GM18511 (cell line): ENCODE results near the gene MTURN.
"Not testable (repeated sequence)": the region's sequence is repeated elsewhere in the genome, so short reads cannot be mapped to it uniquely, and the experiment has no call there.

Experiments used
- ATAC-seq: cut with Tn5 transposase; IDR thresholded peaks from one replicate; pipeline ENCODE4 v1.9.1; 2021; ENCODE audit warnings: mild to moderate bottlenecking, moderate library complexity; ENCODE audit not compliant: unreplicated experiment

MTURN gene

DNA sequence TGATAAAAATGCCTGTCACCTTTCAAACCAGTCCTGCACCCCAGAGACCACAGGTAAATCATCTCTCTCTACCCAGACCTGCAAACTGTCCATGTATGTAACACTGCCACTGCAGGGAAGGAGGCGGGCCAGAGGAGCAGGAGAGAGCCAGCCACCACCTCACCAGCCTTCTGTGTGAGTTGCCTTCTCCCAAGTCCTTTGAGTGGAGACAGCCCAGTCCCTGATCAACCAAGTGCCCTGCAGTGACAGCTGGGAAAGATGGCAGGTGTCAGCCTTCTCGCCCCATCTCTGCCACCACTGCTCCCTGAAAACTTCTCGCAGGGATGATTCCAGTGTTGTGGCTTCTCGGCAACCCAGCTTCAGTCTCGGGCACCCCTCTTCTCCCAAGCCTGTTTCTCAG, 42.4 kb downstream of the MTURN start:
- no peak for ATAC-seq

DNA sequence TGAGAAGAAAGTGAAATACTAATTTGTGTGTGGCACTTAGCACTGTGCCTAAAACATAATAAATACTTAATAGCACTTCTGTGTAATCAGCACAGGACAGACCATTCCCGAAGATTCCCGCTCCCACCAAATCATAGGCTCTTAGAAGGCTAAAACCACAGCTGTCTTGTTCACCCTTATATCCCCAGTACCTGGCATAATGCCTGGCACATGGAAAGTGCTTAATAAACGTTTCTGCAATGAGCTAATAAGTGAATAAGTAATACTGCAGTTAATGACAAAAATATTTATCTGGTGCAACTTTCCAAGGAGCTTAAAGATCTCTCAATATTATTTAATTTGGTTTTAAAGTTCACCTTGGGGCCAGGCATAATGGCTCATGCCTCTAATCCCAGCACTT, 43.2 kb downstream of the MTURN start:
- ATAC-seq, result no peak

DNA sequence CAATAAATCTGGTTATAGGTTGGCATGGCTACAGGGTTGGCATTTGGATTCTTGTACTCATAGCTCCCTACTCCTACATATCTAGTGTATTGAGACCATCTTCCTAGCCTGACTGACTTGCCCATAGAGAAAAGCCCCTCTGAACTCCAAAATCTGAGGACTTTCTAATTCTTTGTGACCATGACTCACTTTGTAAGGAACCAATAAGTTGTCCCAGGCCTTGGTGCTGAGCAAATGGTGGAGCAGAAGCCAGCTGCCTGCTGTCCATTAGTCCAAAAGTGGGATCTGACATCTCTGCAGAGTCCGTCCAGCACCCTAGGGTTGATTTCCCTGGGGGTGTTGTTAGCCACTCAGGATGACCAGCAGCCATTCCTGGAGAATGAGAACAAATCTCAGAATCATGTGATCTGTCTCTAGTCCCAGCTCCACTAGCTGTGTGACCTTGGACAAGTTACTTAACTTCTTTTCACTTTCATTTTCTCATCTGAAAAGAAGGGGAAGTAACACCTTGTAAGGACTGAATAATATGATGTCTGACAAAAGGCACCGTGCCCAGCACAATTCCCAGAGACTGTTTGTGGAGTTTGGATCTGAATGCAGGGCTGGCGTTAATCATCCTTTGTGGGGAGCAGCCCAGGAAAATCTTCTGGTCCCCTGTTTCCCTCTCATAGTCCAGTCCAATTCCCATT, 44.1 kb downstream of the MTURN start:
- ATAC-seq, result peak; percentile 87

DNA sequence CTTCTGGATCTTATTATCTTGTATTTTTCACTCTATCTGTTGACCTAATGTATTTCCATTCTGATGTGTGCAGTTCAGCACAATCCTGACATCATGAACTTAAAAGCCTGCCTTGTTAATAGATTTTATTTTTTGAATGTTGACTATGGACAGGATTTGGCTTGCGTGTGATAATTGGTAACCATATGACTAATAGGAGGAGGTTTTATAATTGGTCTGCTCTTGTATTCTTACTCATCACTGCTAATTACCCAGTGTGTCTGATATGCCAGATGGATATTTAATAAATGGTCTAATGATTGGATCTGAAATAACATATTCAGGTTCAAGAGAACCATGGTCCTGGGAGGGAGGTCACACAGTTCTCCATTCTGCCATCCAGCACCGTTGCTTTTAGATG, 45.9 kb downstream of the MTURN start:
- ATAC-seq, result no peak

DNA sequence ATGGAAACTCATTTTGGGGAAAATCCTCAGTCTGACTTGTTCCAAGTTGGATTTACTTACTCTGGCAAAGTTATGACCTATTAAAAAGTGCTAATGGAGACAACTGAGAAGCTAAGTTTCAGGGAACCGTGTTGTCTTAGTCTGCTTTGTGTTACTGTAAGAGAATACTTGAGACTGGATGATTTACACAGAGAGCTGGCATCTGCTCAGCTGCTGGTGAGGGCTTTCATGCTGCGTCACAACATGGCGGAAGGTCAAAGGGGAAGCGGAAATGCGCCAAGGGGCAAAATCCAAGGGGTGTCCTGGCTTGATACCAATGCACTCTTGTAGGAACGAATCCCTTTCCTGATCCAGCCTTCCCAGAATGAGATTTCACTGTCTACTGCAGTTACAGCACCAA, 46.4 kb downstream of the MTURN start:
- ATAC-seq, result no peak

DNA sequence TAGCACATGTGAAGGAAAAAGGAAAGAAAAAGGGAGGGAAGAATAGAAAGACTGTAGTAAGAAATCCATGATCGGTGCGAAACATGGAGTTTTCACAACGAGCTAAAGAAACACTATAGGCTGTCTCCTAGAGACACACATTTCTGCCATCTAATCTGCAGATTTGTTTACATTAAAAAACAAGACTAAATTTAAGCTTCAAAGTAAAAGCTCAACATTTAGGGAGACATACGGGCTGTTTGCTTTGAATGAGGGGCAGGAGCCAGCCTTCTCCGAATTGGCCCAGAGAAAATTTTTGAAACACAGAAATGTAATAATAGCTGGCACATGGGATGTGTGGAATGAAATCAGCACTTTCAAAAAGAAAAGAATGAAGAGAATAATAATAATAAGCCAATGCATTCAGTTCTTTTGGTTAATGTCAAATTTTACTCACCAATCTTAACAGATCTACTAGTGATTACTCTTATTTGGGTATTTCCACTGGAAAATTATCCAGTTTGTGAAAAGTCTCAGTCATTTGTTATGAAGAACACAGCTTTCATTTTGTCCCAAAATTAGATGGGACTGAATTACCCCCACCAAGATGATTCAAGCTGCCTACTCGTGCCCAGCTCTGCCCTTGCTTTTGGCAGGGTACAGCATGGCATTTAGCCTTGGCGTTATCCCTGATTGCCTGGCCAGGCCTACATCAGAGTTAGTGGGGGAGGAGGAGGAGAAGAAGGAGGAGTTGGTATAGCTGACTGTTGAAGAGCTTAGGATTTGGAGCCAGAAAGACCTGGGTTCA, 47.1 kb downstream of the MTURN start:
- no peak for ATAC-seq

DNA sequence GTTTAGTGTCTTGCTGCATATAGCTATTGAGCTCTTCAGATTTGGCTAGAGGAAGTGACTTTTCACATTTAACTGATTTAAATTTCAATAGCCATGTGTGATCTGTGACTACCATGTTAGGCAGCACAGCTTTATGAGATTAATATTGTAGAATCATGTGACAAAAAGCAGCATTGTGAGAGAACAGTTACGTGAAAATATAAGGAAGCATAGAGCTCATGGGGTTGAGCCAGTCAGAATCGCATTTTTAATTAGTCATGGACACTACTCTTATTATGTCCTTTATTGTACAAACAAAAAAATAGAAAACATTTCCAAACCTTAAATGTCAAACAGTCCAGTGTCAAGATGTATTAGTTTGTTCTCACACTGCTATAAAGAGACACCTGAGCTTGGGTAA, 48.0 kb downstream of the MTURN start:
- no peak for ATAC-seq

DNA sequence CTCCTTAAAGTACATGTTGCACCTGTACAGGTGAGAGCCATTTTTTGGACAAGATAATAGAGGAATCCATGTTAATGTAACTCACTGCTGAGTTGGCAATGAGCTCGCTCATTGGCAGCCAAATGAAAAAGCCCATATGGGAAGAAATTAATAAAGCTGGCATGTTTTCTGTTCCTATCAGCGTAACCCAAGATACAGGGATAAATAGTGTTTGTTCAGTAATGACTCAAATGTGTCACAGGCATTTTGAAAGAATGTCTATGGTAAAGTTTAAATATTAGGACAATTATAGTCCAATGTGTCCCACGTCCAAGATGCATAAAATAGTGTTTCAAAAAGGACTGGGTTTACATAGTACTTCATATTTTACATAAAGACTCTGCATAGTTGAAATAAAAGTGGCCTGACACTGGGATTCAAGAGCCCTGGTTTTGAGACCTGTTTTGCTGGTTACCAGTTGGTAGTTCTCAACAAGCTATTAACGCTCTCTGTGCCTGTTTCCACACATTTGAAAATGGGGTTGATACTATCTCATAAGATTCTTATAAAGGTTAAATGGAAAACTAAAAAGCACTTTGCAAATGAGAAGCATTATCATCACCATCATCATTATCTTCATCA, 49.1 kb downstream of the MTURN start:
- no peak for ATAC-seq

DNA sequence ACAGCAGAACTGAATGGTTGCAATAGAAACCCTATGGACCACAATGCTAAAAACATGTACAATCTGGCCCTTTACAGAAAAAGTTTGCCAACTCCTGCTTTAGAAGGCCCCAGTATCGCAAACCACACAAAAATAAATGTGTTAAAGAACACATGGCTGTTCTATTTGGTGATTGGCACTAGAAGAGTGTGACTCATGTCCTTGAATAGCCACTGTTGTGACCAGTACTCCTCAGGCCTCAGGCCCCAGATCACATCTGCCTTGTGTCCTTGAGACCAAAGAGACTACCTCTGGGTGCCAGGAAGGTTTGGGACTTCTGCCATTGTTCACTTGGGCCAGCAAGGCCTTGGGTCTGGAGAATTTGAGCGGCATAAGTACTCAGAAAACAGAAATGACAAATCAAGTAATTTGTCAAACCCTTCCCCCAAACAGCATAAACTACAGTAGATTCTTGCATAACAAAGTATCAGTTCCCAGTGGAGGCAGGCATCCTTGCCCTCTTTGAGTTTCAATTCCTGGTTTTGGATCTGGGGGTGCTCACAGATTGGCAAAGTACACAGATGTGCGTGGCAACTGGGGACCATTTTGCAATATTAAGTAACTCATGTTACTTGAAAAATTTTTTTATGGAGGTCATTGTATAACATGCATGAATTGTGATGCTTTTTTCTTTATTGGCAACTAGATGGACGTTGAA, 50.2 kb downstream of the MTURN start:
- ATAC-seq, result no peak

DNA sequence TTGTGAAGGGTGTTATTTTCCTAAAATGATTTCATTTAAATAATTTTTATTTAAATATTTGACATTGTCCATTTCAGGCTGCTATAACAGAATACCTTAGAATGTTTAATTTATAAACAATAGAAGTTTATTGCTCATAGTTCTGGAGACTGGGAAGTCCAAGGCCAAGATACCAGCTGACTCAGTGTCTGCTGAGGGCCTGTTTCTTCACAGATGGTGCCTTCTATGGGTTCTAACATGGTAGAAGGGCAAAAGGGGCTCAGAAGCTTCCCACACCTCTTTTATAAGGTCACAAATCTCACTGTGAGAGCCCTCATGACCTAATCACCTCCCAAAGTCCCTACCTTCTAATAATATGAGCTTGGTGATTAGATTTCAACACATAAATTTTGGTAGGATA, 50.7 kb downstream of the MTURN start:
- ATAC-seq, result no peak

DNA sequence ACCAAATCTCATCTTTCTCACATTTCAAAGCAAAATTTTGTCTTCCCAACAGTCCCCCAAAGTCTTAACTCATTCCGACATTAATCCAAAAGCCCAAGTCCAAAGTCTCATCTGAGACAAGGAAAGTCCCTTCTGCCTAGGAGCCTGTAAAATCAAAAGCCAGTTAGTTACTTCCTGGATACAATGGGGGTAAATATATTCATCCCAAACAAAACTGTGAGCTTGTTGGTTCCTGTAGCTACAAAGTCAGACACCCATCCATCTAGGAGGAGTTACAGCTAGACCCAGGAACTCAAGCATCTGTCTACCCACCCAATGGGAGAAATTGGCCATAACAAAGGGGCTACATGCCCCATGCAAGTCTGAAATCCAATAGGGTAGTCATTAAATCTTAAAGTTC, 51.9 kb downstream of the MTURN start:
- no peak for ATAC-seq

DNA sequence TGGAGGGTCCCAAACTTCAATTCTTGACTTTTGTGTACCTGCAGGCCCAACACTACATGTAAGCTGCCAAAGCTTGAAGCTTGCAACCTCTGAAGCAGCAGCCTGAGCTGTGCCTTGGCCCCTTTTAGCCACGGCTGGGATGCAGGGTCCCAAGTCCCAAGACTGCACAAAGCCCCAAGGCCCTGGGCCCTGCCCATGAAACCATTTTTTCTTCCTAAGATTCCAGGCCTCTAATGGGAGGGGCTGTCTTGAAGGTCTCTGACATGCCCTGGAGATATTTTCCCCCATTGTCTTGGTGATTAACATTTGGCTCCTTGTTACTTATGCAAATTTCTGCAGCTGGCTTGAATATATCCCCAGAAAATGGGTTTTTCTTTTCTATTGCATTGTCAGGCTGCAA, 52.7 kb downstream of the MTURN start:
- ATAC-seq, result no peak

DNA sequence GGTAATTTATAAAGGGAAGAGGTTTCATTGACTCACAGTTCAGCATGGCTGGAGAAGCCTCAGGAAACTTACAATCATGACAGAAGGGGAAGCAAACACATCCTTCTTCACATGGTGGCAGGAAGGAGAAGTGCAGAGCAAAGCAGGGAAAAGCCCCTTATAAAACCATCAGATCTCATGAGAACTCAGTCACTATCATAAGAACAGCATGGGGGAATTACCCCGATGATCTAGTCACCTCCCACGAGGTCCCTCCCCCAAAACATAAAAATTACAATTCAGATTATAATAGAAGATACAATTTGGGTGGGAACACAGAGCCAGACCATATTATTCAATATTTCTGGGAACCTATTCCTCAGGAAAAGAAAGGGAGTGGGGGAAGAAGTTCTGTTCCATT, 53.6 kb downstream of the MTURN start:
- ATAC-seq, result not testable (repeated sequence)

DNA sequence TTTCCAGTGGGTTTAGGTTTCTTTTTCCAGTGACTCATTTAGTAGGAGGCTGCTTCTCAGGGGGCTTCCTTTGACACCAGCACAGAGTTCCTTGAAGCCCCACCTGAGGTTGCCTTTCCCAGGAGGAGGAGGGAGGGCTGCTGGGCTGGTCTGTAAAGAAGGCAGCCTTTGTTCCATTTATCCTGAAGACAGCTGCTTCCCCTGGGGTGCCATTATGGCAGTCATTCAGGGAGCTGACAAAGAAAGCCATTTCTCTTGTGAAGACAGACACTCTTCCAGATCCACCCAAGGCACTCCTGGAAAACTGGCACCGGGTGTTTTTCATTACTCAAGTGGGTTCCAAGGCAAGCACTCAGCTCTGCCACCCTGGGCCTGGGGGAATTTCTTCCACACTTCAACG, 54.0 kb downstream of the MTURN start:
- no peak for ATAC-seq

DNA sequence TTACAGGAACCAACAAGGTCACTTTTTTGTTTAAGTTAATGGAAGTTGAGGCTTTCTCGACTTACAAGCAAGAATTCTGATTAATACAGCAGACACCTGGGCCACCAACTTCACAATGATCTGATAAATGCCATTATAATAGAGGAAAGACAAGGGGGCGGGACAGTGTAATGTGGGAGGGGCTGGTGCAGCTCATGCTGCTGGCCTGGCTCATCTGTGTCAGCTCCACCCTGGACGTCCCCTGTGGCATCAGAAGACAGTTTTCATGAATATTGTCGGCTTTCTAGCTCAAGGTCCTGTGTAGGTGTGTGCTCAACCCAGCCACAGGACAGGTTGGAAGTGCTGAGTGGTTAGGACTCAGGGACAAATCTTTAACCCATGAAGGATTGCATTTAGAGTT, 57.0 kb downstream of the MTURN start:
- no peak for ATAC-seq

DNA sequence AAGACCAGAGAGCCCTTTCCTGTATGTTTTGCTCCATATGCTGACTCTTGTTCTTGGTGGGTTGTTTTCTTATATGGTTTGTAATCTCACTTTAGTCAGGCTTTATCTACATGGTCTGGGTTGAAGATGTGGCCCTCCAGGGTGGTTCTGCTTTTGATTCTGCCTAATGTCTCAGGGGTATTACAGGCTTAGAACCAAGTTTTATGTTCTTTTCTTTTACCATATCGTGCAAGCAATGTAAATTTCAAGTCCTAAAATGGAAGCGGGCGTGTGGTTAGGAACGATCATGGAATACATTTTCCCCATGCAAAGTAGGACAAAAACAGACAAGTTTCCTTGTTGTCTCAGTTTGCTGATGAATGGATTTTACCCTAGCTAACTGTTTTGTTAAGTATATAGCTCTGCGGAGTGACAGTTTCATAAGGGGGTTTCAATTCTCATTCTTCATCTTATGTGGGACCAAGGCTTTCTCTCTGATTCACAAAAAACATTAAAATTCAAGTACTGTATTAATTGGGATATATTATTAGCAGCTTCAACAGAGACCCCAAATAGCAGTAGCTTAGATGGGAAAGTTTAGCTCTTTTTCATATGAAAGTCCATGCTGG, 58.7 kb downstream of the MTURN start:
- ATAC-seq, result no peak

DNA sequence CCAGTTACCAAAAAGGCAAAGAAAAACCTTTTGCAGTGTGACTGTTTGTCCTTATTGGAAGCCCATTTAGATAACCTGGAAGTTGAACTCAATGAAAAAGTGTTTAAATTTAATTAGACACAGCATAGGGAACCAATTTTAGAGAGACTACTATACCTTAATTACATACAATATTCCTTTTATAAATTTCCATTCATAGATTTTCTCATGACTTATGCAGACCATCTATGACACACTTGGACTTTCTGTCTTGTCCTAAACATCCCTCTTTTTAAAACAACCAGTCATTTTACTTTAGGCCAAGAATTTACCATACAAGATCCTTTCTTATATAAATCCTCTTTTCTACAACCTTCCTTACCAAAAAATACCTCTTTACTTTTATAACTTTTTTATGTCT, 61.6 kb downstream of the MTURN start:
- ATAC-seq, result no peak

DNA sequence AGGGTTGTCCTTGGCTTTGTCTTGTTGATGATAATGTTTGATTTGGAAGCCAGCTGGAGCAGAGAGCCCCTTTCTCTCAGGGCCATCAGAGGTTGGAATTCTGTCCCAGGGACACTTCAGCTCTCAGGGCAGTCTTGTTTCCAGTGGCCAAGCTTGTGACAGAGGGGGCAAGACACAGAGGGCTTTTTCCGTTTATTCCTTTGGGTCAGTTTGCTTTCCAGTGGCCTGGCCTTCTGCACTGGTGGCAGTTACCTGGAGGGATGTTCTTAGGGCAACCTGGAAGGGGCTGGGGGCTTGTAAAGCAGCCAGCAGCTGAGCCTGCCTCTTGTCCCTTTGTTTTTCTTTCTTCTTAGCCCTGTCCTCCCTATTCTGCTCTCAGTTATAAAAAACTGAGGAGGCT, 62.7 kb downstream of the MTURN start:
- ATAC-seq, result no peak

DNA sequence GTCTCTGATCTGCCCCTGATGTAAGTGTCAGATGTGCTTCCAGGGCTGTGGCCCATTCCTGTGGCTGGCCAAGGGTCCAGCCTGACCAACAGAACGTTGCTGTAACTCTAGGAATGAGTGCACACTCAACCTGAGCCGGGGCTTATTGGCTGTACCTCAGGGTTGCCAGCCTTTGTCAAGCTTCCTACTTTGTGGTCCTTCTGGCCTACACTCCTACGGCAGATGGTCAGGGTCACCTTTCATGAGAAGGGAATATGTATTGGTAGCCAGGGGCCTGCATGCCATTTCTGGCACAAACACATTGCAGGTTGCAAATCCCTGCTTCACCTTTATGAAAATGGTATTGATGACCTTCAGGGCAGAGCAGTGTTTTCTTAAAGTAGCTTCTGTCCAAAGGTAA, 64.5 kb downstream of the MTURN start:
- no peak for ATAC-seq

DNA sequence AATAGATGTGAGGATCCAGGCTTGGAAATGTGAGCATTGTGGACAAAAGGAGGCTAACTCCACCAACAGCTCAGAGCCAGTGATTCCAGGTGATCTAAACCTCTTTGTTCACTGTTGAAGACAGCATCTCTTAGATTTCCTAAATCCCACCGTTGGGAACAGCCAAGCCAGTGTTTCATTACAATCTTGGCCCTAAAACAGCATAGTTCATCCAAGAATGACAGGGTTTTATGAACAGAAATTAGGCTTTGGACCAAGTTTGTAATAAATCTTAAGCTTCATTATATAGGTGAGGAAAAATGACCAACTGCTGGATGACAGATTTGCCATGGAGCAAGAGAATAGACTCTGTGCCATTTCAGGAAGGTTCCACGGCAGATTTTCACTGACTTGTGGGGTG, 65.8 kb downstream of the MTURN start:
- ATAC-seq, result no peak

DNA sequence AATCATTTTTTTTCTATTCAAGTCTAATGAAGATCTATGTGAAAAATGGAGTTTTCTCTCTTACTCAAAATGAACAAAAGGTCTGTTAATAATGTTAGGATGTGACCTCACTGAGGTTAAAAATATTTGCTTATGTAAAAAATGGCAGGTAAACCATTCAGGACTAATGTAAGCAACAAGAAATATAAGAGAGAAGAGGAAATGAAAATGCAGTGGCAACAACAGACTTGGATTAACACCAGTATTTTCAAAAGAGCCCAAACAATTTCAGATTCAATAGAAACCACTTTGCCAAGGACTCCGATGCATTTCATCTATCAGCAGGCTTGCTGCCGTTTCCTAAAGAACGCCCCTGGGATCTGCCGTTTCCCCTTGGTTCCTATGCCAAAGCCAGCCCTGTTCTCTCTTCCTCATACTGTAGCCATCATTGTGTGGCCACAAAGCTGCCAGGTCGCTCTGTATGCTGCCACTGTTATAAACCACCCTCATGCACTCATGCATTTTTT, 66.4 kb downstream of the MTURN start:
- peak; percentile 92 for ATAC-seq
